ENCODE measurements around the gene EHBP1L1.

GRCh38 chr11:65535102-65535501, 40.8 kb upstream of the EHBP1L1 start:
- TF ChIP-seq CTCF (IDR thresholded peaks at IDR 0.05): no peak
- no peak for TF ChIP-seq POLR2A (IDR thresholded peaks at IDR 0.05)
